NCI-H446 treated with DMSO at 0.1 percent for 48 hours (cell line): Measurements from ENCODE around the gene USP46.

Experiments used
- DNase-seq: peaks from one replicate; lab custom pipeline; 2025; lab: John Stamatoyannopoulos, UW

The USP46 gene

GRCh38 chr4:52655506-52655905, 3.6 kb downstream of the USP46 start:
- no peak for DNase-seq

GRCh38 chr4:52651996-52652672, 7.0 kb downstream of the USP46 start:
- no peak for DNase-seq

- no peak for DNase-seq
These were observed 10.3 kb downstream of the USP46 start for GRCh38 chr4:52648836-52649235.

- DNase-seq = no peak
These were observed 12.4 kb downstream of the USP46 start for GRCh38 chr4:52646741-52647140.

- no peak for DNase-seq
These were observed 13.0 kb downstream of the USP46 start for GRCh38 chr4:52646096-52646495.

GRCh38 chr4:52645300-52645699, 13.8 kb downstream of the USP46 start:
- no peak for DNase-seq

- peak; percentile 27 for DNase-seq
These were observed 15.3 kb downstream of the USP46 start for GRCh38 chr4:52643785-52644244.

- DNase-seq = no peak
These were observed 15.9 kb downstream of the USP46 start for GRCh38 chr4:52643190-52643589.

GRCh38 chr4:52641854-52642563, 17.1 kb downstream of the USP46 start:
- no peak for DNase-seq

GRCh38 chr4:52640808-52641565, 18.1 kb downstream of the USP46 start:
- no peak for DNase-seq

- DNase-seq = no peak
These were observed 20.4 kb downstream of the USP46 start for GRCh38 chr4:52638717-52639116.

- no peak for DNase-seq
These were observed 22.0 kb downstream of the USP46 start for GRCh38 chr4:52637116-52637515.

- no peak for DNase-seq
These were observed 23.5 kb downstream of the USP46 start for GRCh38 chr4:52635560-52635959.

- DNase-seq = no peak
These were observed 24.0 kb downstream of the USP46 start for GRCh38 chr4:52635130-52635529.

GRCh38 chr4:52633846-52634245, 25.3 kb downstream of the USP46 start:
- no peak for DNase-seq

- DNase-seq = no peak
These were observed 30.1 kb downstream of the USP46 start for GRCh38 chr4:52628974-52629373.

GRCh38 chr4:52628543-52628942, 30.6 kb downstream of the USP46 start:
- DNase-seq = no peak

- no peak for DNase-seq
These were observed 31.2 kb downstream of the USP46 start for GRCh38 chr4:52627876-52628275.

GRCh38 chr4:52625216-52625615, 33.9 kb downstream of the USP46 start:
- DNase-seq = peak; percentile 65

GRCh38 chr4:52622564-52622963, 36.5 kb downstream of the USP46 start:
- DNase-seq = no peak

GRCh38 chr4:52621567-52621966, 37.5 kb downstream of the USP46 start:
- DNase-seq = no peak

GRCh38 chr4:52619591-52619931, 39.5 kb downstream of the USP46 start:
- no peak for DNase-seq
